HuH-7 (cell line): ENCODE results near the gene RAPGEF4.

Source experiments
- DNase-seq: peaks from one replicate; pipeline ENCODE4 v3.0.0; 2011; ENCODE audit warnings: low spot score

RAPGEF4 gene

GRCh38 chr2:172735582-172736423, at the start of gene RAPGEF4:
RAPGEF4 (plus strand) TSS chr2:172735845; CDS start chr2:172735984, 139 bp downstream.
- no peak for DNase-seq

- no peak for DNase-seq
These were observed 42.6 kb upstream of the RAPGEF4 start for GRCh38 chr2:172693037-172693436.

- no peak for DNase-seq
These were observed 41.9 kb upstream of the RAPGEF4 start for GRCh38 chr2:172693529-172694455.

GRCh38 chr2:172697296-172697695, 38.3 kb upstream of the RAPGEF4 start:
- no peak for DNase-seq

GRCh38 chr2:172698041-172698863, 37.4 kb upstream of the RAPGEF4 start:
- no peak for DNase-seq

GRCh38 chr2:172701250-172701649, 34.4 kb upstream of the RAPGEF4 start:
- no peak for DNase-seq

- no peak for DNase-seq
These were observed 33.2 kb upstream of the RAPGEF4 start for GRCh38 chr2:172702451-172702850.

GRCh38 chr2:172704072-172704936, 31.3 kb upstream of the RAPGEF4 start:
- DNase-seq, result peak; percentile 71

- DNase-seq, result no peak
These were observed 30.3 kb upstream of the RAPGEF4 start for GRCh38 chr2:172705352-172705751.

GRCh38 chr2:172708247-172708646, 27.4 kb upstream of the RAPGEF4 start:
- DNase-seq, result no peak

- no peak for DNase-seq
These were observed 25.9 kb upstream of the RAPGEF4 start for GRCh38 chr2:172709566-172710291.

- peak; percentile 68 for DNase-seq
These were observed 25.0 kb upstream of the RAPGEF4 start for GRCh38 chr2:172710584-172711047.

GRCh38 chr2:172711110-172711509, 24.5 kb upstream of the RAPGEF4 start:
- DNase-seq, result no peak

- DNase-seq, result no peak
These were observed 23.4 kb upstream of the RAPGEF4 start for GRCh38 chr2:172712251-172712650.

GRCh38 chr2:172713365-172713875, 22.2 kb upstream of the RAPGEF4 start:
- DNase-seq, result no peak

GRCh38 chr2:172722481-172722880, 13.2 kb upstream of the RAPGEF4 start:
- DNase-seq, result no peak

GRCh38 chr2:172723286-172723685, 12.4 kb upstream of the RAPGEF4 start:
- no peak for DNase-seq

- DNase-seq, result no peak
These were observed 10.9 kb upstream of the RAPGEF4 start for GRCh38 chr2:172724724-172725123.

GRCh38 chr2:172725284-172725683, 10.4 kb upstream of the RAPGEF4 start:
- DNase-seq, result no peak

- no peak for DNase-seq
These were observed 9.9 kb upstream of the RAPGEF4 start for GRCh38 chr2:172725746-172726145.
